ENCODE results near the gene THSD4. TPM values are rescaled to one million over a fixed set of nuclear protein-coding genes. Genes with fewer than 3 reads are reported as not detected.

Gene THSD4
- total and polyA plus RNA-seq, 4 donors = 6.0 to 42.4 (median 18.5) TPM

GRCh38 chr15:71509139-71509538, 393.9 kb downstream of the THSD4 start:
- Histone ChIP-seq H3K27me3 (ENCODE audit: control insufficient read depth in 3 of 3, insufficient read depth in 3 of 3, low read length in 2 of 3) (no peaks in the 10 kb centered on the region), H3K4me3 (no peak overlapping the region), H3K9me3 (ENCODE audit: control insufficient read depth in 4 of 4, insufficient read depth in 3 of 4, low read length in 3 of 4) (peaks cover 0 to 3% (median 0%) of the 10 kb centered on the region in 4 donors), H3K4me1 (ENCODE audit: control insufficient read depth in 5 of 5, insufficient read depth in 5 of 5, low read length in 5 of 5) (peaks cover 0 to 18% (median 4%) of the 10 kb centered on the region in 5 donors), H3K27ac (ENCODE audit: low read depth in 1 of 2, low read length in 1 of 2) (no peak overlapping the region), H3K36me3 (ENCODE audit: control insufficient read depth in 4 of 4, insufficient read depth in 4 of 4, low read length in 4 of 4) (no peaks in the 10 kb centered on the region), H3K9ac (ENCODE audit: insufficient read depth in 1 of 2, low read length in 2 of 2) (no peak overlapping the region)
- no peak for DNase-seq
- TF ChIP-seq CTCF (IDR thresholded peaks at IDR 0.05; ENCODE audit: control extremely low read depth, extremely low read depth) = no peak
- 84% methylated on average over 1 of the region's 1 CpG for WGBS, 2 donors
- ATAC-seq (ENCODE audit: insufficient read depth, low FRiP score) = no peak

GRCh38 chr15:71510763-71511162, 395.5 kb downstream of the THSD4 start:
- Histone ChIP-seq H3K27ac (ENCODE audit: low read depth in 1 of 2, low read length in 1 of 2) (no peak overlapping the region), H3K9ac (ENCODE audit: insufficient read depth in 1 of 2, low read length in 2 of 2) (no peak overlapping the region), H3K9me3 (ENCODE audit: control insufficient read depth in 4 of 4, insufficient read depth in 3 of 4, low read length in 3 of 4) (peaks cover 0 to 3% (median 0%) of the 10 kb centered on the region in 4 donors), H3K36me3 (ENCODE audit: control insufficient read depth in 4 of 4, insufficient read depth in 4 of 4, low read length in 4 of 4) (no peaks in the 10 kb centered on the region), H3K4me1 (ENCODE audit: control insufficient read depth in 5 of 5, insufficient read depth in 5 of 5, low read length in 5 of 5) (peaks cover 2 to 18% (median 4%) of the 10 kb centered on the region in 5 donors), H3K4me3 (no peak overlapping the region), H3K27me3 (ENCODE audit: control insufficient read depth in 3 of 3, insufficient read depth in 3 of 3, low read length in 2 of 3) (no peaks in the 10 kb centered on the region)
- DNase-seq = no peak
- ATAC-seq (ENCODE audit: insufficient read depth, low FRiP score) = no peak
- TF ChIP-seq CTCF (IDR thresholded peaks at IDR 0.05; ENCODE audit: control extremely low read depth, extremely low read depth) = no peak
- 80 to 83% methylated on average over 6 of the region's 6 CpGs for WGBS, 2 donors

GRCh38 chr15:71511796-71512681, 396.8 kb downstream of the THSD4 start:
- H3K27ac ChIP-seq (ENCODE audit: low read depth in 1 of 2, low read length in 1 of 2) = no peak overlapping the region
- no peak overlapping the region for H3K4me3 ChIP-seq
- peaks cover 3 to 18% (median 6%) of the 10 kb centered on the region in 5 donors for H3K4me1 ChIP-seq (ENCODE audit: control insufficient read depth in 5 of 5, insufficient read depth in 5 of 5, low read length in 5 of 5)
- DNase-seq = peak in 2 of 3 donors; percentile 45 to 54
- ATAC-seq (ENCODE audit: insufficient read depth, low FRiP score) = no peak
- no peak for TF ChIP-seq CTCF (IDR thresholded peaks at IDR 0.05; ENCODE audit: control extremely low read depth, extremely low read depth)
- no peaks in the 10 kb centered on the region for H3K27me3 ChIP-seq (ENCODE audit: control insufficient read depth in 3 of 3, insufficient read depth in 3 of 3, low read length in 2 of 3)
- 62 to 74% methylated on average over 15 of the region's 15 CpGs for WGBS, 2 donors
- H3K36me3 ChIP-seq (ENCODE audit: control insufficient read depth in 4 of 4, insufficient read depth in 4 of 4, low read length in 4 of 4) = no peaks in the 10 kb centered on the region
- peaks cover 0 to 3% (median 0%) of the 10 kb centered on the region in 4 donors for H3K9me3 ChIP-seq (ENCODE audit: control insufficient read depth in 4 of 4, insufficient read depth in 3 of 4, low read length in 3 of 4)
- no peak overlapping the region for H3K9ac ChIP-seq (ENCODE audit: insufficient read depth in 1 of 2, low read length in 2 of 2)

Measured in lung (tissue), 12 donors.